OCI-LY3 (cell line): ENCODE measurements around the gene SIK3.

Source experiments
- H2AFZ ChIP-seq: fragments of 200-600, 300-600 bp; shearing (Covaris generic); 2 replicates; pipeline ENCODE4 v1.6.0; 2014; ENCODE audit warnings: antibody characterized with exemption, low read depth, low read length
- H3K27ac ChIP-seq: fragments of 200-600, 300-600 bp; sonication (generic); 2 replicates; pipeline ENCODE4 v1.5.1; 2014; ENCODE audit warnings: mild to moderate bottlenecking, low read length, moderate library complexity, mixed read lengths
- H3K27me3 ChIP-seq: fragments of 200-600, 300-600 bp; sonication (generic); 2 replicates; pipeline ENCODE4 v1.6.1; 2014; ENCODE audit warnings: low read depth, low read length, mixed read lengths
- H3K36me3 ChIP-seq: fragments of 200-600, 300-600 bp; sonication (generic); replicated peaks from 2 replicates; pipeline ENCODE3; 2014; ENCODE audit warnings: low read depth, low read length, mixed read lengths
- H3K4me1 ChIP-seq: fragments of 300-600, 200-600 bp; sonication (generic); 2 replicates; pipeline ENCODE4 v1.6.1; 2014; ENCODE audit warnings: low read length, mixed read lengths
- H3K4me2 ChIP-seq: fragments of 200-600, 300-600 bp; sonication (generic); 2 replicates; pipeline ENCODE4 v1.6.1; 2014; ENCODE audit warnings: low read length, mixed read lengths
- H3K4me3 ChIP-seq: fragments of 300-600, 200-600 bp; sonication (generic); 2 replicates; pipeline ENCODE4 v1.5.1; 2014; ENCODE audit warnings: antibody characterized with exemption, mild to moderate bottlenecking, low read length, moderate library complexity
- H3K79me2 ChIP-seq: fragments of 300-600, 200-600 bp; shearing (Covaris generic); 2 replicates; pipeline ENCODE4 v1.6.1; 2014; ENCODE audit warnings: mild to moderate bottlenecking, low read length, mixed read lengths
- H3K9ac ChIP-seq: fragments of 300-600, 200-600 bp; shearing (Covaris generic); 2 replicates; pipeline ENCODE4 v1.6.0; 2014; ENCODE audit warnings: mild to moderate bottlenecking, low read length, moderate library complexity
- H3K9me3 ChIP-seq: fragments of 200-600, 300-600 bp; shearing (Covaris generic); 2 replicates; pipeline ENCODE4 v1.6.1; 2014; ENCODE audit warnings: low read length, mixed read lengths; ENCODE audit not compliant: insufficient read depth
- H4K20me1 ChIP-seq: fragments of 200-600, 300-600 bp; sonication (generic); 2 replicates; pipeline ENCODE4 v1.6.1; 2016; ENCODE audit warnings: low read length, mixed read lengths; ENCODE audit not compliant: insufficient read depth
- CTCF ChIP-seq: fragments of 200-600, 300-600 bp; sonication (generic); IDR thresholded peaks from 2 replicates; pipeline ENCODE4 v1.5.1; 2014; ENCODE audit warnings: antibody characterized with exemption, low read length, low read depth
- EZH2phosphoT487 ChIP-seq: fragments of 200-600 bp; shearing (Covaris generic); IDR thresholded peaks from 2 replicates; pipeline ENCODE4 v1.6.1; 2018; ENCODE audit warnings: antibody characterized with exemption, mixed run types, low read depth

The SIK3 gene

GRCh38 chr11:116980136-116980793, 118.0 kb downstream of the SIK3 start:
- Histone ChIP-seq H3K79me2 (peaks cover 31% of the 10 kb centered on the region), H3K9me3 (no peaks in the 10 kb centered on the region), H2AFZ (no peak overlapping the region), H3K4me1 (peaks cover 33% of the 10 kb centered on the region), H3K36me3 (no peaks in the 10 kb centered on the region), H3K9ac (peak overlapping the region; percentile 7; the same call in 1 of the 2 replicates), H3K4me2 (peak overlapping the region; percentile 74), H3K4me3 (peak overlapping the region; percentile 65), H3K27me3 (no peaks in the 10 kb centered on the region), H4K20me1 (peaks cover 55% of the 10 kb centered on the region), H3K27ac (peak overlapping the region; percentile 13; the same call in 1 of the 2 replicates)
- TF ChIP-seq CTCF = no peak
- TF ChIP-seq EZH2phosphoT487 = no peak

- Histone ChIP-seq H3K4me2 (no peak overlapping the region), H2AFZ (no peak overlapping the region), H3K27ac (no peak overlapping the region), H3K4me3 (no peak overlapping the region), H3K4me1 (peaks cover 31% of the 10 kb centered on the region), H3K79me2 (peaks cover 23% of the 10 kb centered on the region; the same call in 1 of the 2 replicates), H4K20me1 (peaks cover 54% of the 10 kb centered on the region), H3K9ac (no peak overlapping the region), H3K27me3 (no peaks in the 10 kb centered on the region), H3K9me3 (no peaks in the 10 kb centered on the region), H3K36me3 (no peaks in the 10 kb centered on the region)
- TF ChIP-seq CTCF (no peak), EZH2phosphoT487 (no peak)
Observed at GRCh38 chr11:116976941-116977570, 121.2 kb downstream of the SIK3 start.

- Histone ChIP-seq H3K27ac (no peak overlapping the region), H3K4me1 (peaks cover 17% of the 10 kb centered on the region), H4K20me1 (peaks cover 48% of the 10 kb centered on the region)
Observed at GRCh38 chr11:116975661-116976060, 122.6 kb downstream of the SIK3 start.

More at GRCh38 chr11:116975661-116976060, 122.6 kb downstream of the SIK3 start:
- H3K4me3 ChIP-seq = no peak overlapping the region
- TF ChIP-seq EZH2phosphoT487 (no peak), CTCF (no peak)
- H2AFZ ChIP-seq = no peak overlapping the region
- no peak overlapping the region for H3K4me2 ChIP-seq
- no peaks in the 10 kb centered on the region for H3K36me3 ChIP-seq
- no peak overlapping the region for H3K9ac ChIP-seq
- peaks cover 19% of the 10 kb centered on the region; the same call in 1 of the 2 replicates for H3K79me2 ChIP-seq
- no peaks in the 10 kb centered on the region for H3K9me3 ChIP-seq
- H3K27me3 ChIP-seq = no peaks in the 10 kb centered on the region
